ENCODE results near the gene ZFPL1.

DNA sequence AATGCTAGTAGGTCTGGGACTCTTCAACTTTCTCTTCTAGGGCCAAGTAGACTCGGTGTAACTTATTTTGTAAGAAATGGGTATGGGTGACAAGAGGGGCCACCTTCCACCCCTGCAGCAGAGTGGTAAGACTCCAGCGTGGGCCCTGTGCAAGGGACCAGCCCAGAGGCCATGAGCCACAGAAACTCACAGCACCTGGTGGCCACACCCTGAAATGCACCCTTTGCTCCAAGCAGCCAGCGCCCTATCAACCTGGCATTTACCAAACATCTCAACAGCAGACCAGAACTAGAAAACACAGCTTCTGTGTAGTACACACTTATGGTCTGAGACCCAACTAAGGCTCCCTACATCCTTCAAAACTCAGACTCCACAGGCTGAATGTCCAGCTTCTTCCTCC is 5.9 kb upstream of the ZFPL1 start:
- TF ChIP-seq, protein P1, sequence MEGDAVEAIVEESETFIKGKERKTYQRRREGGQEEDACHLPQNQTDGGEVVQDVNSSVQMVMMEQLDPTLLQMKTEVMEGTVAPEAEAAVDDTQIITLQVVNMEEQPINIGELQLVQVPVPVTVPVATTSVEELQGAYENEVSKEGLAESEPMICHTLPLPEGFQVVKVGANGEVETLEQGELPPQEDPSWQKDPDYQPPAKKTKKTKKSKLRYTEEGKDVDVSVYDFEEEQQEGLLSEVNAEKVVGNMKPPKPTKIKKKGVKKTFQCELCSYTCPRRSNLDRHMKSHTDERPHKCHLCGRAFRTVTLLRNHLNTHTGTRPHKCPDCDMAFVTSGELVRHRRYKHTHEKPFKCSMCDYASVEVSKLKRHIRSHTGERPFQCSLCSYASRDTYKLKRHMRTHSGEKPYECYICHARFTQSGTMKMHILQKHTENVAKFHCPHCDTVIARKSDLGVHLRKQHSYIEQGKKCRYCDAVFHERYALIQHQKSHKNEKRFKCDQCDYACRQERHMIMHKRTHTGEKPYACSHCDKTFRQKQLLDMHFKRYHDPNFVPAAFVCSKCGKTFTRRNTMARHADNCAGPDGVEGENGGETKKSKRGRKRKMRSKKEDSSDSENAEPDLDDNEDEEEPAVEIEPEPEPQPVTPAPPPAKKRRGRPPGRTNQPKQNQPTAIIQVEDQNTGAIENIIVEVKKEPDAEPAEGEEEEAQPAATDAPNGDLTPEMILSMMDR (IDR thresholded peaks at IDR 0.05; ENCODE audit: insufficient read depth, low read length, poor library complexity, severe bottlenecking) = peak; percentile 54
- TF ChIP-seq EZH2phosphoT487 (conservative IDR thresholded peaks at IDR 0.05; ENCODE audit: low read length) = no peak
